A204.1 (cell line): Measurements from ENCODE around the gene CLPSL1.
"Not testable (repeated sequence)": the region's sequence is repeated elsewhere in the genome, so short reads cannot be mapped to it uniquely, and the experiment has no call there.

Source experiments
- FAIRE-seq: peaks from 2 replicates; lab custom pipeline; 2012; peaks lifted over from hg19 to GRCh38; lab: Jason Lieb, UNC

CLPSL1 gene, protein sequence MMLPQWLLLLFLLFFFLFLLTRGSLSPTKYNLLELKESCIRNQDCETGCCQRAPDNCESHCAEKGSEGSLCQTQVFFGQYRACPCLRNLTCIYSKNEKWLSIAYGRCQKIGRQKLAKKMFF

DNA sequence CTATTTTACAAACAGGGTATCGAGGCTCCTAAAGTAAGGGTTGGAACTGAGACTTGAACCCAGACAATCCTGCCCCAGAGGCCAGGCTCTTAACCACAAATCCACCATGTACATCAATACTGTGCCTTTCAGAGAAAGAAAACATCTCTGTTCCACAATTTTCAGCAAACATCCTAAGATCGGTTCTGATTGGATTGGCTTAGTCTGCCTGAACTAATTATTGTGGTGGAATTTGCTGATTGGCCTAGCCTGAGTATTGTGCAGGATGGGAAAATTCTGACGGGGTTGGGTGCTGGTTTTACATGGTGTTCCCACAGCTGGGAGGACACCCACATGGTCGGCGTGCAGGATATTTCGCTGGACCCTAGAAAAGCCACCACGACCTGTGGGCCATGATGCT, at the start of gene CLPSL1:
Gene CLPSL1, plus strand, starts transcription at position 301 of the 400 bp plus-strand sequence. Its CDS starts 92 bp downstream, at position 393.
- no peak for FAIRE-seq

DNA sequence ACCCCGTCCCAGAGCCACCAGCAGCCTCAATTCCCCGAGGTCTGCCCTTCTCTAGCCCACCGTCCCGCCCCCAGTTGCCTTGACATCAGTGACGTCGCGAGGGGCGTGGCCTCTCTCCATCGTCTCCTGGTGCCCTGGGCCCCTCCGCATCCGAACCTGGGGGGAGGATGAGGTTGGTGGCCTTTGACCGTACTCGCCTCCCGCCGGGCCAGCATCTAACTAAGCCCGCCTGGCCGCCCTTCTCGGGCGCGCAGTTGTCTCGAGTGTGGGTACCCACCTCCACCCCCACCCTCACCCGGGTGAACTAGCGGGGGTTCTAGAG, 49.4 kb upstream of the CLPSL1 start:
- FAIRE-seq, result no peak

DNA sequence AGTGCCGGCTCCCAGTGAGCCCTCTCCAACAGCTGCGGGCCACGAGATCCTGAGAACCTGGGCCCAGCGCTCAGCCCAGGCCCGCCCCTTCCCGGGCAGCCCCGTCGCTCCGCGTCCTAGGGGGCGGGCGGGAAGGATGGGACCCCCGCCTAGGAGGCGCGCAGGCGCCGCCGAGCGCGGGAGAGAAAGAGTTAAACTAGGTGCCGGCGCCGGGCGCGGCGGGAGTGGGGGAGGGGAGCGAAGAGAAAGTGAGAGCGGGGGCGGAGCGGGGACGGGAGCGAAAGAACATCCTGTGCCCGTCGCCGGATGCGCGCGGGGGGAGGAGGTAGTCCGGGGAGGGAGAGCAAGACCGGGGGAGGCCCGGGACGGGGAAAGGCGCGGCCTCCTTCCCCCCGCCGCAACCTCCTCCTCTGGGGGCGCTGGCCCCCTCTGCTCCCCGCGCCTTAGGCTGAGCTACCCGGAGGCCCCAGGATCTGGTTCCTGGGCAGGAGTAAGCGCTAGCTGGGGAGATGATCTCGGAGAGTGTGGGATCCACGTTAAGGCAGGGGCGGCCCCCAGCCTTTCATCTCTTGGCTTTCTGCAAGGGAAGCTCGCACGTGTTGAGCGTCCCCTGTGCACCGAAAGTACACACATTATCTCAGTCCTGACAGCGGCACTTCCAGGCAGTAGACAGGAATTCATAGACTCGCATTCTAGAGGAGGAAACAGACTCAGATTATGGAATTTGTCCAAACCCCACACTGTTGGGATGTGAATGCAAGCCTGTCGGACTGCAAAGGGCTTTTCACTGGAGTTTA, 48.9 kb upstream of the CLPSL1 start:
- FAIRE-seq, result no peak

DNA sequence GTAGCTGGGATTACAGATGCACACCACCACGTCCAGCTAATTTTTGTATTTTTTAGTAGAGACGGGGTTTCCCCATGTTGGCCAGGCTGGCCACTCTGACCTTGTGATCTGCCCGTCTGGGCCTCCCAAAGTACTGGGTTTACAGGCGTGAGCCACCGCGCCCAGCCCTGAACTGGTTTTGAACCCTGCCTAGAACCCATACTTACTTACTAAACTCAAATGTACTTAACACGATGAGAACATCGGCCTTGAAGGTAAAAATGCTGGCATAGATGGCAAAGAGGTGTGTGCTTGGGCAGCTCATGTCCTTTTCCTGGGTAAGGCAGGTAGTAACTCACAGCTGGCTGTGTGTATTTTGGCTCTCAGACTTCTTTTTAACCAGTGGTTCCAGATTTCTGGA, 47.2 kb upstream of the CLPSL1 start:
- FAIRE-seq, result no peak

DNA sequence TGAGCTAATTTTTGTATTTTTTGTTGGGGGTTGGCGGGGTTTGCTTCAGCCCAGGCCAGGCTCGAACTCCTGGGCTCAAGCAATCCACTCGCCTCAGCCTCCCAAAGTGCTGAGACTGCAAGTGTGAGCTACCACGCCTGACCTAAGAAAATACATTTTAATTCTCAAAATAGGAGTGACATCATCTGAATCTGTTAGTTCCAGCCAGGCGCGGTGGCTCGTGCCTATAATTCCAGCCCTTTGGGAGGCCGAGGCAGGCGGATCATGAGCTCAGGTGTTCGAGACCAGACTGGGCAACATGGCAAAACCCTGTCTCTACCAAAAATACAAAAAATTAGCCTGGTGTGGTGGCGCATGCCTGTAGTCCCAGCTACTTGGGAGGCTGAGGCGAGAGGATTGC, 46.5 kb upstream of the CLPSL1 start:
- FAIRE-seq, result not testable (repeated sequence)

DNA sequence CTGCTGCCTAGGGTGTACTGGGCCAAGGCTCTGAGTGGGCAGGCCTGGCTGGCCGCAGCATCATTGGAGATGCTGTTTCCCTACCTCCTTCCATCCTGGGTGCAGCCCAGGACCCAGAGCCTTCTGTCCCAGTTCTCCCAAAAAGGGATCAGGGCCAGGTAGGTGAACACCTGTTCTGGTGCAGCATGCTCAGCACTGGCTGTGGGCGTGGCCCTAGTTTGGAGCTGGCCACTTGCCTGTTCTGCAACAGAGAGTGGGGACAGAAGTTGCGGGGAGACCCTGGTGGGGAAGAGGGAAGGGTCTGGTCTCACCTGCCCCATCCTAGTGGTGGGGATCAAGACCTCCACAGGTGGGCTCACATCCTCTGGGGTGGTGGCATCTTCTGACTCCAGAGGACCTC, 45.4 kb upstream of the CLPSL1 start:
- FAIRE-seq, result no peak

DNA sequence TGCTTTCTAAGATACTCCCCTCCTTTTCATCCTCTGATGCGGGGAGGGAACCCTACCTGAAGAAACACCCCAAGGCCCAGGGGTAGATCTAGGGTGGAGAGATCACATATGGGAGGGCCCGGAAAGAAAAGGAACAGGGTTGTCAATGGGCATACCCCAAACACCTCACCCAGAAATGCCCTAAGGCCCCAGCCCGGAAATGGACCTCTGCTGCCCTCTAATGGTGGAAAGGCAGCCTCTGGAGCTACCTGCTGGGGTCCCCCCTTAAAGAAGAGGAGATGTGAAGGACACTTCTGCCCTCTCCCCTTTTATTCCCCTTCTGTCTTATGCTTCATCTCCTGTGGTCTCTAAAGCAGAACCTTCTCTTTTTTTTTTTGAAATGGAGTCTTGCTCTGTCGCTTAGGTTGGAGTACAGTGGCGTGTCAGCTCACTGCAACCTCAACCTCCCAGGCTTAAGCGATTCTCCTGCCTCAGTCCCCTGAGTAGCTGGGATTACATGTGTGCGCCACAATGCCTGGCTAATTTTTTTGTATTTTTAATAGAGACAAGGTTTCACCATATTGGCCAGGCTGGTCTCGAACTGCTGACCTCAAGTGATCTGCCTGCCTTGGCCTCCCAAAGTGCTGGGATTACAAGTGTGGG, 44.4 kb upstream of the CLPSL1 start:
- no peak for FAIRE-seq

DNA sequence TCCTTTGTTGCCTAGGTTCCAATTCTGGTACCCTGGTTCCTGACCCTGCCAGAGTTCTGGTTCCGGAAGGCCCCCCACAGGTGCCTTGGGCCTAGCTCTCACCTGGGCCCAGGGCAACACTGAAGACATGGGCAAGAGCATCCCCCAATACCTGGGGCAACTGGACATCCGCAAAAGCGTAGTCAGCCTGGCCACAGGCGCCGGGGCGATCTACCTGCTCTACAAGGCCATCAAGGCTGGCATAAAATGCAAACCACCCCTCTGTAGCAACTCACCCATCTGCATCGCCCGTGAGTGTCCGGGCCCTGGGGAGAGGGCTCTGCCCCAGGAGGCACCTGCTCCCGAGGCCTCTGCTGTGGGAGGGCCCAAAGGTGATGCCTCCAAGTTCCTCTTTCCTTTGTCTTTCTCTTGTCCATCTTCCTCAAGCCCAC, 43.8 kb upstream of the CLPSL1 start, which contains the start of gene ARMC12:
Gene ARMC12, plus strand, starts transcription at position 51 of the 431 bp plus-strand sequence. Its CDS starts 77 bp downstream, at position 128.
- no peak for FAIRE-seq

DNA sequence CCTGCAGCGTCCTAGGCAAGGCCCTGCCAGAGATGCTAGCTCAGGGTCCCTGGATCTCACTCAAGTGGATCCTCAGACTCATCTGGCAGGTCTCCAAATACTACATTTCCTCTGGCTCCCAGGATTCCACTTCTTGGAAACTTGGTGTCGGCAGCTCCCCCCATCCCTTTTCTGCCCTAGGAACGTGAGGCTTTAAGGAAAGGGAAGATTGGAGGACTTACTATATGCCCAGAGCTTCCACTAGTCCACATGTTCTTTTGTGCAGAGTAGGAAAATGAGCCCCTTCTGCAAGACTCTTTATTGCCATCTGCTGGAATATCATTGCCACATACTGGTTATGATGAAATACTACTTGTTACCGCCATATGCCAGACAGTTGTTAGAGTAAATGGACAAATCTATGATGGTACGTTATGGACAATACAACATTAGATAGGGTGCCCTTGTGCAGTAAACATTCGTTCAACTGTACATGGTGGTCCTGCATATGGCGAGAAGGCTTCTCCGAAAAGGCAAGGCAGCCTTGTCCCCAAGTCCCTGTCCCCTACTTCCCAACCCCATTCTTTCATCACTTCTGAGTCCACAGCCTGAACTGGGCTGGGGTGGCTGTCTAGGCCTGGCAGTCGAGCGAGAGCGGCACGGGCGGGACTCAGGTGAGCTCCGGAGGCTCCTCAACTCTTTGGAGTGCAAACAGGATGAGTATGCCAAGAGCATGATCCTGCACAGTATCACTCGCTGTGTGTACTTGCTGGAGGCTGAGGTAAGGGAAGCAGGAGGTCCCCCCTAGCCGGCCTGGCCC, 43.2 kb upstream of the CLPSL1 start:
- FAIRE-seq, result peak; percentile 91

DNA sequence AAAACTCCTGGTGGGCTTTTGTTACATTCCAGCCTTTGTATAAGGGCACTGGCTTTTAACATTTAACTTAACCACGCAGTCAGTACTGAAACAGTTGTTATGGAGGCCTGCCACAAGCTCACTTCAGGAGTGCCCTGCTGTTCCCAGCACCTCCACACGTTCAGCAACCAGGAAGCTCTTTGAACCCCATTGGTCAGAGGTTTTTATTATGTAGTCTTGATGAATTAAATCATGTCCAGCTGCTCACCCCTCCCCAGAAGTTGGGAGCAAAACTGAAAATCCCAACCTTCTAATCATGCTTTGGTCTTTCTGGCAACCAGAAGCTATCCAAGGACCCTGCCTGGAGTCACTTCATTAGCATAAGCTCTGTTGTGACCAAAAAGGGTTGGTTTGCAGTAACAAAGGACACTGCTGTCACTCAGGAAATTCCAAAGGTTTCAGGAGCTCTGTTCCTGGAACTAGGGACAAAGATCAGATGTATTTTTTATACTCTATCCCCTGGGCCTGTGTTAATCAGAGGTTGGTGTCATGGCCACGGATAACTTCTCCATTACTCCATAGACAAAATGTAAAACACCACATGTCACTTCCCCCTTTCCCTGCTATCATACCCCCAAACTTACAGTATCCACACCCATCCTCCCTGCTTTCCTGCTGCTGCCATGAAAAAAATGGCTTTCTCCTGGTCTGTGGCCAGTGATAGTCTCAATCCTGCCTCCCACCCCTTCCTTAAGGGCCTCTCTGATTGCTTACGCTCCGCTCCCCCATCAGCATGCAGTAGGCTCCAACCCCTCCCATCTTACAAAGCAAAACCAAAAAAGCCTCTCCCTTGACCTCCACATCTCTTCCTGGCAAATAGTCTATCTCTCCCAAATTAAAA, 40.9 kb upstream of the CLPSL1 start:
- FAIRE-seq, result no peak

DNA sequence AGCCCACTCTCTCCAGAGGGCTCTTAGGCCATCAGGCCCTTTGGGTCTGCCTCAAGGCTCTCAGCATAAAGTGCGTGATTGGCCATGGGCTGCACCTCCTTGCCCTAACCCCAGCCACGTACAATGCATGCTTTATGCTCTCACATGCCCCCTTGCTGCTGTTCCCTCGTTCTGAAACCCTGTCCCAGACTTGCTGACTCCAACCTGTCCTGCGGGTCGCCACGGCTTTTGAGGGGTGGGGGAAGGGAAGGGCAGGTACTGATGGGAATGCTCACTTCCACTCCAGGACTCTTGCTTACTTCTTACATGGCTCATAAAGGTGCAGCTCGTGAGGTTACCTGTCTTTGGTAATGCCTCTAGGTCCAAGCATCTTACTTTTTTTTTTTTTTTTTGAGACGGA, 38.0 kb upstream of the CLPSL1 start:
- FAIRE-seq, result no peak

DNA sequence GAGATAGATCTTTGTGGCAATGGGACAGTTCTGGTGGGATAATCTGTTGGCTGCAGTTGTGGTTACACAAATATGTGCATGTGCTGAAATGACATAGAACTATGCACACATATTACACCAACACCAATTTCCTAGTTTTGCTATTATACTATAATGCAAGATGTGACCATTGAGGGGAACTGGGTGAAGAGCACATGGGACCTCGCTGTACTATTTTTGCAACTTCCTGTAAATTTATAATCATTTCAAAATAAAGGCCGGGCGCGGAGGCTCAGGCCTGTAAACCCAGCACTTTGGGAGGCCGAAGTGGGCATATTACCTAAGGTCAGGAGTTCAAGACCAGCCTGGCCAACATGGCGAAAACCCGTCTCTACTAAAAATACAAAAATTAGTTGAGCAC, 35.3 kb upstream of the CLPSL1 start:
- no peak for FAIRE-seq

DNA sequence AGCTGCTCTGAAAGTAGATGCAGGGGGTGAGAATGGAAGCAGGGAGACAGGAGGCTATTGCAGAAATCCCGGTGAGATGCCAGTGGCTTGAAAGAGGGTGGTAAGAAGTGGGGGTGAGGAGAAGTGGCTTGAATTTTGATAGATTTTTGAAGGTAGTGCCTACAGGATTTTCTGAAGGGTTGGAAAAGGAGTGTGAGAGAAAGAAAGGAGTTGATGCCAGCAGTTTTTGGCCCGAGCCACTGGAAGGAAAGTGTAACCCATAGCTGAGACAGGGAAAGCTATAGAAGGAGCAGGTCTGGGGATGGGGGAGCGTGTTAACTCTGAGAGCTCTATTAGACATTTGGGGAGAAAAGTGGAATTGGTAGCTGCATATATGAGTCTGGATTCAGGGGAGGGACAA, 34.3 kb upstream of the CLPSL1 start:
- FAIRE-seq, result no peak

DNA sequence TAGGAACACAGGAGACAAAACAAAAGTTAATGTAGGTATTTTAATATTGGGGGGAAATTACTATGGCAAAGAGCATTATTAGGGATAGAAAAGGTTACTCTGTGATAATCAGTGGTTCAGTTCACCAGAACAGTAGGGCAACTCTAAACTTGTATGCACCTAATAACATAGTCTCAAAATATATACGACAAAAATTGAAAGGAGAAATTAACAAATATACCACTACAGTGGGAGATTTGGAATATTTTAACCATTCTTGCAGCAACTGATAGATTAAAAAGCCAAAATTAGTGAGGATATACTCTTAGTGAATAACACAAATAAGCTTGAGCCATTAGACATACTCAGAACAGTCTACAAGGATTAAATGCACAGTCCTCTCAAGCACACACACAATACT, 32.9 kb upstream of the CLPSL1 start:
- FAIRE-seq, result no peak

DNA sequence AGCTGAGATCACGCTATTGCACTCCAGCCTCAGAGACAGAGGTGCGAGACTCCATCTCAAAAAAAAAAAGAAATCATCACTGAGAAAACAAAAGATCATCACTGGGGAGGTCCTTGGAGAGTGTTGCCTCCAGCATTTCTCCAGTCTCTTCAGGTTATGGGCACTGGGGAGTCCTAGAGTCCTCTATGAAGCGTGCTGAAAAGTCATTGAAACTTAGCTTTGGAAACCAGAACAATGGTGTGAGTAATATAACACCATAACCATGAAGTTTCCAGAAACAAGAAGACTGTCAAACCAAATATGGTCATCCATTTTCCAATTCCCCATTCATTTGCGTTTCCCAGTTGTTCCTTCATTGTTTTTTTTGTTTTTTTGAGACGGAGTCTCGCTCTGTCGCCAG, 30.3 kb upstream of the CLPSL1 start:
- no peak for FAIRE-seq

DNA sequence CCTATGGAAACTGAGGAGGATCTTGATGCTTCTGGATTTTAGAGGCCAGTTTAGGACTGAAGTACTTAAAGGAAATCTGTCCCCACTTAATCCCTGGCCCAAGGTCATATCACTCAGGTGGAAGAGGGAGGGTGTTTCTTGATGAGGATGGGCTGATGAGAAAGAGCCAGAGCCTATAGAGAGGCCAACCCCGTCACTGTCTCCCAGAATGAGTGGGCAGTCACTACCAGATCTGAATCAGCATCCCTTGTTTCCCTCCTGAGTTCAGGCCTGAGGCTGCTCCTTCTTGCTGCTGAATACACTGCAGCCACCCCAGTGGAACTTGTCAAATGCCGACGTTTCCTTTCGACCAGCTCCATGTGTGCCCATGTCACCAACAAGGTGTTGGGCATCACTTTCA, 29.2 kb upstream of the CLPSL1 start:
- FAIRE-seq, result no peak

DNA sequence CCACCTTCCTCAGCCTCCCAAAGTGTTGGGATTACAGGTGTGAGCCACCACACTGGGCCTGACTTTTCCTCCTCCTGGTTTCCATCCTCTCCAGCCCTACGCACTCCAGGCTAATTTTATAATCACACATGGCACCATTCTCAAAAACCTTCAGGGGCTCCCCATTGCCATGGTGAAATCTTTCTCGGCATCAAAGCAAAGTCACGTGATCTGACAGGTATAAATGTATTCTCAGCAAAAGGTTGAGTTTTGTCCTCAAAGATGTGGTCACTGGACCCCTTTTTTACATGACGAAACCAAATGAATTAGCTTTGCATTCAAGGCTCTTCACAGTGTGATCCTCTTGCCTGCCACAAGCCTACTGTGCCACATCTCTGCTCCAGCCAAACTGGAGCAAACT, 28.5 kb upstream of the CLPSL1 start:
- FAIRE-seq, result no peak

DNA sequence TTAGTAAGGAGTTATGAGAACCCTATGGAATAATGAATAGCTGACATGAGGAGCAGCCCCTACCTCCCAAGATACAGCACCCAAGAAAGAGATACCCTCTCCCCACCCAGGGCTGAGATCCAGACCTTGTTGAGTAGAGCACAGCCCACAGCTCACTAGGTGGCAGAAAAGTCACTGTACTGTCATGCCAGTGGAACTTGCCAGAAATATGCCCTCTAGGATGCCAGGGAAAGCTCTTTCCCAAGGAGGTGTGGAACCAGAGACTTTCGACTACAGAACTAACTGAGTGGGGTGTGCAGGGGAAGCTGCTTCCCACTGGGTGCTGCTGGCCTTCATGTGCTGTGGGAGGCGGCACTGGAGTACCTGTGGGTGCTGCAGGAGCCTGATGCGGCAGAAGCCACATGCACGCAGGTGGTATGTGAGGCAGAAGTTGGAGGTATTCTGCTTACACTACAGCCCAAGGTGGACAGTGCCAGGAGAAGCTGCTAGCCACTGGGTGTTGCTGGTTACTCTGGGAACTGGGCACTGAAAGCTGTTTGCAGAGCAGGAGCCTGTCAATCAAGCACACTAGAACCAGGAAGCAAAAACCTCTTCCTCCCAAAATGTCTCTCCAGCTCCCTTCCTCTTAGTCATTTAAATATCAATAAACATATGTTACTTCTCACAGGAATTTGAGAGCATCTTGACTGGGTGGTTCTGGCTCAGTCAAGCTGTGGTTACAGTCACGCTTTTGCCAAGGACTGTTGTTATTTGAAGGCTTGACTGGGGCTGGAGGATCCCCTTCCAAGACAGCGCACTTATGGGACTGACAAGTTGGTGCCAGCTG, 26.2 kb upstream of the CLPSL1 start:
- no peak for FAIRE-seq

DNA sequence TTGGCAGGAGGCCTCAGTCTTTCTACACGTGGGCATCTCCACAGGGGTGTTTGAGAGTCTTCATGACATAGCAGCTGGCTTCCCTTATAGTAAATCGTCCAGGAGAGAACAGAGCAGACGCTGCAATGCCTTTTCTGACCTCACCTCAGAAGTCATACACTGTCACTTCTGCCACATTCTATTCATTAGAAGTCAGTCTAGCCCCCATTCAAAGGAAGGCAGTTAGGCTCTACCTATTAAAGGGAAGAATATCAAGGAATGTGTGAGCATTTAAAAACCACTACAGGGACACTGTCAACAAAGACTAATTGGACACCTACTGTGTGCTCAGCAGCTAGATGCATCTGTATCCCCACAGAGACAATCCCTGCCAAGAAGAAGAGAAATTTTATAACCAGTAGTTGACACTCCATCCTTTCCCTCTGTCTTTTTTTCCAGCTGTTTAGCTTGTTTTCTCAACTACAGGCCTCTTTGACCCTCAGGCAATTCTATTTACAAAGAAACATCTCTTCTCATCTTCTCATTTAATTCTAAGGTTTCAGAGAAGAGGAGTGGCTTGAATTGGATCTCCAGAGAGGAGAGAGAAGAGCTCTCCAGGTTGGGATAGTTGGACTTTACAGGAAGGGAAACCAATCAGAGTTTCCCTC, 25.4 kb upstream of the CLPSL1 start:
- no peak for FAIRE-seq

DNA sequence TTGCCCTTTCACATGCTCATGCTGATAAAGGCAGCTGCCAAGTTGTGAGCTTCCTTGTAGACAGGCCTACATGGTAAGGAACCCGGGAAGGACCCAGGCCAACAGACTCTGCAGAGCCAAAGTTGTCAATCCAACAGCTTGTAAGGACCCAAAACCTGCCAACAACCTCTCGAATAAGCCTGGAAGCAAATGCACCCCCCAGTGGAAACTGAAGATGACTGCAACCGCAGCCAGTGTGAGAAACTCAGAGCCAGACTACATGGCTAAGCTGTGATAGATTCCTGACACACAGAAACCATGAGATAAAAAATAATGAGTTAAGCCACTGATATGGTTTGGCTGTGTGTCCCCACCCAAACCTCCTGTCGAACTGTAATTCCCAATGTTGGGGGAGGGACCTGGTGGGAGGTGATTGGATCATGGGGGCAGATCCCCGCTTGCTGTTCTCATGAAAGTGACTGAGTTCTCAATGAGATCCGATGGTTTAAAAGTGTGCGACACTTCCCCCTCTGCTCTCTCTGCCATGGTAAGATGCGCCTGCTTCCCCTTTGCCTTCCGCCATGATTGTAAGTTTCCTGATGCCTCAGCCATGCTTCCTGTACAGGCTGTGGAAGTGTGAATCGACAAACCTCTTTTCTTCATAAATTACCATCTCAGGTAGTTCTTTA, 23.2 kb upstream of the CLPSL1 start:
- no peak for FAIRE-seq
